CMK (cell line): Measurements from ENCODE around the gene B3GAT3.
A peak's percentile ranks its signal among the peaks of the same experiment; 100 is the strongest.
"Not testable (repeated sequence)": the region's sequence is repeated elsewhere in the genome, so short reads cannot be mapped to it uniquely, and the experiment has no call there.

ENCODE experiments used
- DNase-seq: peaks from one replicate; pipeline ENCODE4 v3.0.0-alpha.2; 2010; ENCODE audit warnings: low read depth

B3GAT3 gene

DNA sequence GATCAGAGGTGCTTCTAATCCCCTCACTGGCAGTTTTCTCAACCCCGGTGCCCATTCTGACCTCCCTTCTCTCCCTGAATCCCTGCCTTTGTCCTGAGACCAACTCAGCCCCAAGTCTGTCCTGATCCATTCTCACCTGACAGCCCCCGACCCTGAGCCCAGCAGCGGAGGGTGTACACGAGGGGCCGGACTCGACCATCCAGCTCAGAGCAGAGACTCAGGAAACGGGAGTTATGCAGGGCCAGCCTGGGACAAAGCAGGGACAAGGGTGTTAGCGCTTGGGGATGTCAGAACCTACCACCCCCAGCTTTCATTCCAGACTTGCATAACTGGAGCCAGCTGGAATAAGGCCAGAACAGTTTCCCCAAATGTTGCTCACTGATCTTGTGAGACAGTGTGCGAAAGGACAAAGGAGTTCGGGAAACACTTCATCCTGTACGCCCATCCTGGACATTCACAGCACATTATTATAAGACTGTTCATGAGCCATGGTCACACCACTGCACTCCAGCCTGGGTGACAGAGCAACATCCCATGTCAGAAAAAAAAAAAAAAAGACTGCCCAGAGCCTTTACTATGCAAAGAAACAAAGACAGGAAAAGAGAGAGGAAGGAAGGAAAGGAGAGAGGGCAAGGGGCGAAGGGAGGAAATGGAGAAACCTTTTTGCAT, 44.6 kb downstream of the B3GAT3 start:
- DNase-seq = no peak

DNA sequence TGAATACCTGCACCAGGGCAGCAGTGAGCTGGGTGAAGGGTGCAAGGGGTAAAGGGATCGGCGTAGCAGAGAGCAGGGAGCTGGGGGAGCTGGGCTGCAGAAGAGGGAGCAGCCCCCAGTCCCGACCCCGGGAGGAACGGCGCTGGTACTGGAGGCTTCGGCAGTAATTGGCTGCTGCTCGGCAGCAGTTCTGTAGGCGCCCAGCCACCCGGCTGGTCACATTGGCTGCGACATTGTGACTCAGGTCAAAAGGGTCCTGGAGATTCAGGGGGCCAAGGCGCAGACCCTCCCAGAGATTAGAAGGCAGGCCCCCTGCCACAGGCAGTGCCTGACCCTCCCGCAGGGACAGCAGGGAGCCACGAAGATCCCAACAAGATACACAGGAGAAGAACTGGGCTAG, 45.9 kb downstream of the B3GAT3 start:
- DNase-seq = no peak

DNA sequence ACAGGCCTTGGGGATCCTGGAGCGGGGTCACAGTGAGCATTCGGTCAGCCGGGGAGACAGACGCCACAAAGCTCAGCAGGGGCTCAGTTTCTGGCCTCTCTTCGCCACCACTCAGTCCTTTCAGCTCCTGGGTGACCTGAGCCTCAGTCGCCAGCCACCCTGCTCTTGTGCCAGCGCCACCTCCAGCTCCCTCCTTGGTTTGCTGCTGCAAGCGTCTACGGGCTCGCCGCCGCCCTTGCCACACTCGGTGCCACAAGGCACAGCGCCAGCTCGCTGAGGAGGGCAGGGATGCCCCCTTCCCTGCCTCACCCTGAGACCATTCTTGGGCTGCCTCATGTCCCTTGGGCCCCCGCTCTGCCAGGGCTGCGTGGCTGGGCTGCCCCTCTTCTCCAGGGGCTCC, 46.6 kb downstream of the B3GAT3 start:
- no peak for DNase-seq

DNA sequence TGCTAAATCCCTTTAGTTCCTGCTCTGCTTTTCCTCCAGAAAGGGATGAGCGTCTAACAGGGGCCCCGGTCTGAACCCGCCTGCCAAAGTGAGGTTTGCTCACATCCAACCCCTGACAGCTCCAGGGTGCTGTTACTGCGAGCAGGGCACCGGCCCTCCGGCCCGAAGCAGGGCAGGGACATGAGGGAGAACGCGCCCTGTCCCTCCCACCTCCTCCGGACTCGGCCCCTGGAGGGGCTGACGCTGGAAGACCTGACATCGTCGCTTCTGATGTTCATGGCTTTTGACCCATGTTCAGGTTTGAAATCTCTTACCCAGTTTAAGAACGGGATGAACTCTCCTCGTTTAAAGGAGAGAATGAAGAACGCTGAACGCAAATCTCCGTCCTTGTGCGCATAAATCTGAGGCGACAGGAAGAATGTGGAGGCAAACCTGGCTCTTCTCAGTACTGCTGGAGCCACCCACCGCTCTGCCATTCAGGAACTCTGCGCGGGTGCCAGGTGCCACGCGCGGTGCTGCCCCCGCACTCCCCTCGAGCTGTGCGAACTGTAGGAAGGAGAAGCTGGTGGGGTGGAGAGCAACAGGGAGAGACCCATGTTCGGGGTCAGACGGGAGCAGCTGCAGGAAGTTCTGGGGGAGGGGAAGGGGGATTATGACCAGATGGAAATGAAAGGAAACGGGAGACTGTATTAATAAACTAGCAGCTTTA, 47.3 kb downstream of the B3GAT3 start:
- DNase-seq = no peak

DNA sequence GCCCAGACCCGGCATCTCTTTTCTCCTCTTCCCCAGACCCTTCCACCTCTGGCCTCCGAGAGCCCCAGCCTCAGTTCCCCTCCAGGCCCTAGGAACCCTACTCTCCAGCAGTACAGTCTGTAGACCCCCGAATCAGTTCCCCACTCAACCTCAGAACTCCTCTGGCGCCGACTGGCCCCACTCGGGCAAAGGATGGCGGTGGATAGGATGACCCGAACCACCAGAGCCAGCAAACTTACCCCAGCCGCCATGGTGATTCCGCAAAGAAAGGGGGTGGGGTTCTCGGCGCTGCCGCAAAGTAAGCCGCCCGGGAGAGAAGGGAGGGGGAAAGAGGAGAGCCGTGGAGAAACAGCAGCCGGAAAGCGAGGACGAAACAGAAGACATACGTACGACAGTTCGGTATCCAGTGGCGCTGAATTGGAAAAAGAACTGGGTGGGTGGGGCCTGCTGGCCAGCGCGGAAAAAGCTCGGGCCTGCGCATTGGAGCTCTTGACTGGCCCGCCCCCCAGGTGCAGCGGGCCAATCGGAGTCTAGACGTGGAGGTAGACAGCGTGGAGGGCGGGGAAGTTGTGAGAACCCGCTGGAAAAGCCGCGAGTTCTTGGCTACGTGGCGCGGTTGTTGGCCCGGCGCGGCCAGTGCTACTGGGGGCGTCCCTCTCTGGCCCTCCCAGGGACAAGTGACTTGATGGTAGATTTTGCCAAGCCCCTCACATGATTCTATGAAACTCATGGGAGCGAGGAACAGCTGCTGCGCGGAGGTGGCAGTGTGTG, 48.0 kb downstream of the B3GAT3 start, which contains the start of gene EEF1G:
Gene EEF1G (minus strand): TSS at position 300 of the 771 bp plus-strand sequence. CDS start 49 bp downstream, at position 251.
- DNase-seq = peak; percentile 99

DNA sequence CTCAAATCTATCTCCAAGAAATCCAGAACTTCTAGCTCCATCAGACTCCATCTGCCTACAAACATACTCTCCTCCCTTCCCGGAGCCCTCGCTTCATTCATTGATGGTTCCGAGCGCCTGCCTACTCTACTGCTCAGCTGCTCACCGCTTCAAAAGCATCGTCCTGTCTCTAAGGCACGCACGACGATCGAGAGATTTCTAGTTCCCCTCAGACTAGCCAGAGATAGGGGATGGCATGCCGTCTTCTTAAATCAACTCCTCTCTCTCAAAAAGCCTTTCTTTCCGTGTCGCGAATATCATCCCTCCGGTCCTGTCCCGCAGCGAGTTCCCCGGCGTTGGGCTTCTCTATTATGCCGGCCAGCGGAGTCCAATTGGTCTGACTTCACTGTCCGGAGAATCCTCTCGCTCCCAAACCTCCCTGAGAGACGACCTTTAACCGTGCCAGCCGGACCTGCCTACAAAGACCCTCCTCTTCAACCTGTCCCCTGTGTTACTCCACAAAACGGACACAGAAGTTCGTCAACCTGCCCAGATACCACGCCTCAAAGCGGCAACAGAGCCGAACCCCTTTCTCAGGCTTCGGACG, 48.7 kb downstream of the B3GAT3 start:
- no peak for DNase-seq

DNA sequence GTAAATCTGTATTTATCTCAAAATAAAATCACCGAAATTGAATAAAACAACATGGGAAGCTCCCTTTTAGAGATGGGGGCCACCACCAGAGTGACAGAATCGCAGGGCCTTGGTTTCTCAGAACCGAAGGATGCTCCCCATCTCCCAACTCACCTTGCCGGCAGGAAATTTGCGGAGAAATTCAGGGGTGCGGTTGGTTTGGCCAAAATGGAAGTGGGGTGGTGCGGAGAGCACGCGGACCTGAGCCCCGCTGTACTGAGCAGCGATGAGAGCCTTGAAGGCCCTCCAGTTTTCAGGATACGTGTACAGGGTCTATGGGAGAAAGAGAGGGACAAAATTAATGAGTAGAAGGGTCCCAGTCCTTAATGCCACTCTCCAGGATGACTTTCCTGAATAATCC, 49.4 kb downstream of the B3GAT3 start:
- no peak for DNase-seq

DNA sequence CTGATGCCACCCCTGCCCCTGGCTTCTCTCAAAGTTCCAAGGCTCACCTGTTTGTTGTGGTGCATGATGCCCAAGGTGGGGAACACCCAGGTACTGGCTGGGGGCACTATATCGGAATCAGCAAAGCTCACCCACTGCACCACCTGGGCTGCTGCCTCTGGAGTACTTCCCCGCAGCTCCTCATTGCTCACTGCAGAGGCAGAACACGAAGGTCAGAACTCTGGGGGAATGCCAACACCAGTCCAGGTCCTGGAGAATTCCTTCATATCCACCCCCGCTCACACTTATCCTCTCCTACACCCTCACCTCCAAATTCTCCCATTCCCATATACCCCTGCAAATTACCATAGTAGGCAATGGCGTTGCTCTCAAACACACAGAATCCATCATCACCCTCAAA, 50.3 kb downstream of the B3GAT3 start:
- DNase-seq = not testable (repeated sequence)

DNA sequence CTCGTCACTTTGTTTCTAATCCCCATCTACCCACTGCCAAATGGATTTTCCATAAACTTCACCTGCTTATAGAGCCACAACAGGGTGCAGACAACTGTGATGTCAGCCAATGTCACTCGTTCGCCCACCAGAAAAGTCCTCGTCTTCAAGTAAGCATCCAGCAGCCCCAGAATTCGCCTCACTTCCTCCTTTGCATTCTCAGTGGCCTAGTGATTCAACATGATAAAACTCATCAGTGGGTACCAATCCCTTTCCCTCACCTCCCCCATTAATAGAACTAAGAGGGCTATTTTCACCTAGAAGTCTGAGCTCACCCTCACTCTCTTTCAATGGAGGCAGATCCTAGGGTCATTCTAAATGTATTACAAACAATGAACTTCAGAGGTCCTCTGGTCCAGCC, 50.9 kb downstream of the B3GAT3 start:
- not testable (repeated sequence) for DNase-seq

DNA sequence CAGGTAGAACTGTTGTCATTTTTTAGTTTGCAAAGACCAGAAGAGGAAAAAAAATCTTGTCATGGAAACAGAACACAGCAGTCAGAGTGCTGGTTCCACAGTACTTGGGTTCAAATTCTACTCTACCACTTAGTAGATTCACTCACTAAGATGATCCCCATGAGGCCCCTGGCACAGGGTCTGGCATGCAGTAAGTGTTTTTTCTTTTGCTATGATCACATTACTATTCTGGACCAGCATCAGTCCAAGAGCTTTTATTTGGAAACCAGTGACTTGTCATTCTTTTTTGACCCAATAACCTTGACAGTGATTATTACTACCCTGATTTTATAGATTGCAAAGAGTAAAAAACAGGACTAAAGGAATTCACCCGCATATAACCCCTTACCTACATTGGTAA, 52.2 kb downstream of the B3GAT3 start:
- DNase-seq = no peak

DNA sequence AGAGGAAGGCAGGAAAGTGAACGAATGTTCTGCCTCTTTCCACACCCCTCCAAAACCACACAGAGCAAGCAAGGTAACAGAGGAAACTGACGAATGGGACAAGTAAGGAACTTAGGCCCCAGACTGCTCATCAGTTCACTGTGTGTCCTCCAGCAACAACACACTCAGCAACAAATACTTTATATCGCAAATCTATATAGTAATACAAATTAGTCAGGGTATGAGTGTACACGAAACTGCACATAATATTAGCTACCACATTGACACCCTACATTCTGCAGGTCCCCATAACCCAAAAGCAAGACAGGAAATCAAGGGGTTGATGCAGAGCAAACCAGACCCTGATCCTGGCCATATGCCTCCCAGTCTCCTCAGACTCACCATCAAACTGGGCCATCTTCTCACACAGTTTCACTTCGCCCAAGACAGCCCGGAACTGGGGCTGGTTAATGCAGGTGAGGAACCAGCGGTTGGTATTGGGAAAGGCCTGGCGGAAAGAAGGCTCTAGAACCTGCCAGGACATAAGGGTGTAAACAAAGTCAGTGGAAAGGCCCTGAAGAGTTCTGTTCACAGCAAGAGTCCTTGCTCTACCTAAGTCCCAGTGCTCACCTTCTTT, 54.7 kb downstream of the B3GAT3 start:
- DNase-seq = no peak

DNA sequence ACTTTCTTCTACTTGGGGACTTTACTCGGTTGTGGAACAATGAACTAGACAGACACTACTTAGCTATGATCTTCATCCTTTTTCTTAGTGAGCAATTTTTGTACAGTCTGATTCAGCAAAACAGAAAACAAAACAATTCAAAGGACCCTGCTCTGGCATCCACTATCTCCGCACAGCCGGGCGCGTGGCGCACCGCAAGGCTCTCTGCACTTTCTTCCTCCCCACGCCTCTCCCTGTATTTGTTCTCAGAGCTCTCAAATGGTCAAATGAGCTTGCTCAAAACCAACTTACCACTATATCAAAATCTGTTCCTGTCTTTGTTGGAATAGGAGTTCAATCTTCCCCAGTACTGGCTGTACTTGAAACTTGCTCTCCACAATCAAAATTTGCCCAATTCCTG, 55.5 kb downstream of the B3GAT3 start:
- DNase-seq = no peak
